T follicular helper cell (primary cell): ENCODE data around the gene UNC93B1.

Experiments used
- DNase-seq: peaks from one replicate; pipeline ENCODE4 v3.0.0-alpha.2; 2020; ENCODE audit warnings: low read depth

The UNC93B1 gene

GRCh38 chr11:68022531-68022930 is 18.6 kb upstream of the UNC93B1 start:
- DNase-seq: no peak

DNA sequence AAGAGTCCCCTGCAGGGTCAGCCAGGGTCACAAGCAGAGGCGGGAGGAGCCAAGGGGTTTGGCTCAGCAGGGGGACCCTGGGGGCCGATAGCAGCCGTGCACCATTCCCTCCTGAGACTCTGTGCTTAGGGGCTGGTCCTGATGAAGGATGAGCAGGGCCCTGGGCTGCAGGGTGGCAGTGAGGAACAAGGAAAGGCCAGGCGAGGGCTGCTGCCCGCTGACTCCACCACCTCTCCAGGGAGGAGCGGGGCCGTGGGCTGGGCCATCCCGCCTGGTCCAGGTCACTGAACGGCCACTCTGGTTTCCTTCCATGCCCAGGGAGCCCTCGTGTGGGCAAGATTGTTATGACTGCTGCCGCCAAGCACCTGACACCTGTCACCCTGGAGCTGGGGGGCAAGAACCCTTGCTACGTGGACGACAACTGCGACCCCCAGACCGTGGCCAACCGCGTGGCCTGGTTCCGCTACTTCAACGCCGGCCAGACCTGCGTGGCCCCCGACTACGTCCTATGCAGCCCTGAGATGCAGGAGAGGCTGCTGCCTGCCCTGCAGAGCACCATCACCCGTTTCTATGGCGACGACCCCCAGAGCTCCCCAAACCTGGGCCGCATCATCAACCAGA is 17.4 kb upstream of the UNC93B1 start:
- no peak for DNase-seq

GRCh38 chr11:68020575-68020974 is 16.7 kb upstream of the UNC93B1 start:
- DNase-seq: no peak

- no peak for DNase-seq
These were observed 15.6 kb upstream of the UNC93B1 start for GRCh38 chr11:68019486-68019885.

- DNase-seq: no peak
These were observed 14.9 kb upstream of the UNC93B1 start for GRCh38 chr11:68018730-68019190.

DNA sequence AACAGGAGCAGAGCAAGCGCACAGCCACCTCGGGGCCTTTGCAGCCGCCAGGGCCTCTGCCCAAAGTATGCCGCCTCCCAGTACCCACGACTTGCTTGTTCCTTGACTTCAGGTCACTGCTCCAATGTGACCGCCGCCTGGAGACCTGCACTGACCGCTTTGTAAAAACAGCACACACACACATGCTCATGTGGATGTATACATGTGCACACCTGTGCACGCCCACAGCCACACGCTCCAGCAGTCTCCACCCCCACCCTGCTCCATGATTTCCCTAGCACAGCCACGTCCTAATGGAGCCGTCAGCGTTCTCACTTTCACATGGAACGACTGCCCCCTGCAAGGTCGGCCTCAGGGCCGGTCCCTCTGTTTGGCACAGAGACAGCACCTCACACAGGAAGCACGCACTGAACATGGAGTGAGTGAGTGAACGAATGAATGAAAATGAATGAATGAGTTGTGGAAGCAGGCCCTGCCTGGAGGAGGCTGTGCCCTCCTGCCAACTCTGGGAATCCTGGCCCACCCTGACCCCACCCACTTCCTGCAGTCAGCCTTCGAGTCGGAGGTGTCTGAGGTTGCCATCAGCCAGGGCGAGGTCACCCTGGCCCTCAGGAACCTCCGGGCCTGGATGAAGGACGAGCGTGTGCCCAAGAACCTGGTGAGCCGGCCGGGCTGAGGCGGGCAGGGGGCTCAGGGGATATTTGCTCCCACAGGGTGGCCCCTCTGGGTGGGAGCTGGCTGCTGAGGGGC is 14.3 kb upstream of the UNC93B1 start:
- no peak for DNase-seq

- DNase-seq: no peak
These were observed 13.3 kb upstream of the UNC93B1 start for GRCh38 chr11:68016904-68017817.

- no peak for DNase-seq
These were observed 12.4 kb upstream of the UNC93B1 start for GRCh38 chr11:68016161-68016903.

DNA sequence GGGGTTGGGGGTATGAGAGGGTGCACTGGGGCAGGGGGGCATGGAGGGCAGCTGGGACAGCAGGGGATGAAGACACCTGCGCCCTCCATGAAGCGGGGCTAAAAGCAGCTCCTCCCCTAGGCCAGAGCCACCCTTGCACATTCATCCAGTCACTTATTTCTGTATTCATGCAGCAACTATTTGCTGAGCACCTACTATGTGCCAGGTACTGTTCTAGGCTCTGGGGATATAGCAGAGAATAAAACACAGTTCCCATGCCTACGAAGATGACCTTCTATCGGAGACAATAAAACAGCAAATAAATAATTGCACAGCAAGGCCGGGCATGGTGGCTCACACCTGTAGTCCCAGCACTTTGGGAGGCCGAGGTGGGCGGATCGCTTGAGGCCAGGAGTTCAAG is 11.6 kb upstream of the UNC93B1 start:
- DNase-seq: no peak

- DNase-seq: no peak
These were observed 11.1 kb upstream of the UNC93B1 start for GRCh38 chr11:68014947-68015447.

DNA sequence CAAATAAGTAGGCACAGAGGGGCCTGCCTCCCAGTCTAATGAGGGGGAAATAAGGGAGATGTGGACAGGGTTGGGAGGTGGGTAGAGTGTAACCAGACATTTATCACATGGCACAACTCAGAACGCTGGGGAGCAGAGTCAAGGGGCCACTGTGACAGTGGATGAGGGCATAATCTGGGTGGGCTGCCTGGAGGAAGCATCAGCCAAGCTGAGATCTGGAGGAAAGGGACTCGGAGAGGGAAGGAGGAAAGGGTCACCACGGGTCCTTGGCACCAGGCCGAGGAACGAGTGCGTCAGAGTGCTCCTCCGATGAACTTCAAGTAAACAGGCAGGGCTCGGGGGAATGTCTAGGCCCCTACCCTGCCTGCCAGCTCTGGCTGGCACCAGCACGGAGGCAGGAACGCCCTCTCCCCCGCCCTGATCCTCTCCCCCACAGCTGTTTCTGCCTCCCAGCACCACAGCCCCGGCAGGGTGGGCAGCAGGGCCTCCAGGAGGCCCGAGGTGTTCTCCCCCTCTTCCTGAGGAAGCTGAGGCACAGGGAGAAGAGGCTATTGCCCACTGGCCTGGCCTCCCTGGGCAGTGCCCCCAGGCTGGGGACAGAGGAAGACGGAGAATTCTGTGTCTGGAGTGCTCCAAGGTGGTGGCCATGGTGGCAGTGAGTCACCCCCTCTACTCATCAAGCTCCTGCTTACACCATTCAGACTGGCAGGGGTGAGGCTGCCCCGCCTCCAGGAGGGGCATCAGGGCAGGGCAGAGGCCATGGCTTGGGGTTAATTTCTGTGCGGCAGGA is 10.5 kb upstream of the UNC93B1 start:
- DNase-seq: no peak

- no peak for DNase-seq
These were observed 9.8 kb upstream of the UNC93B1 start for GRCh38 chr11:68013611-68014156.

GRCh38 chr11:68012843-68013610 is 9.1 kb upstream of the UNC93B1 start:
- no peak for DNase-seq

GRCh38 chr11:68012044-68012842 is 8.3 kb upstream of the UNC93B1 start:
- no peak for DNase-seq

GRCh38 chr11:68011051-68011943 is 7.4 kb upstream of the UNC93B1 start:
- no peak for DNase-seq

DNA sequence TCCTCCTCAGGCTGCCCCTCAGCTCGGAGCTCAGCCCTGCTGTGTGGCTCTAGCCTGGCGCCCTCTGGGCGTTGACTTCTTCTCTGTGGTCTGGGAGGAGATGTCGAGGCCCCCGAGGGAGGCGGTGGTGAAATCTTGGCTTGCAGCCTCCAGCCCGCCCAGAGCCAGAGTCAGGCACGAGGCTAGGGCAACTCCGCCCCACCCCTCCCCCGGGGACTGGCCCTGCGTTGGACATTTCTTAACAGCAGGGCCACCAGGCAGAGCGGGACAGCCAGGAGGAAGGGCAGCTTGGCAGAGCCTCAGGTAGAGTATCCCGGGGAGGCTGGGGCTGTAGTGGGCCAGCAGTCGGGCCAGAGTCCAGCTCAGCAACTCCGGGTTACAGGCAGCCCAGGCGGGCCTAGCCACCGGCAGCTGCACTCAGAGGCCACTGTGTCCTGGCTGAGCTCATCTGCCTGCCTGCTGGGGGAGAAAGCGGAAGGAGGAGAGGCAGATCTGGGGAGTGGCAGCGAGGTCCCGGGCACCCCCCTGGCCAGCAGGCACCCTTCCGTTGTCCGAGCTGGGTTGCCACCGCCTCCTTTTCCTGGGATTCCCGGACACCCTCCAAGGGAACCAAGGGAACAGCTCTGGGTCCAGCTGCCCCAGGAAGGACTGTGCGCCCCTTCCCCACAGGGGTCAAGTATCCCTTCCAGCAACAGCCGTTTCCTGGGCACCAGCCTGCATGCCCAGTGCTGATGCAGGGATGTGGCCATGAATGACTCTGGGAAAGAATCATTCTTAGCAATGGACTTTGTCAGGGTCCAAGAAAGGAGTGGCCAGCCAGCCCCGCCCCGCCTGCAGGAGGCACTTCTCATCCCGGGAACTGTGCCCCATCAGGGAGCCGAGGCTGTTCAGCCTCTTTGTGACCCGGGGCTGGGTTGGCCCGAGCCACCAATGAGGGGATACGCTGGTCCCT is 6.5 kb upstream of the UNC93B1 start, which contains the start of gene ALDH3B1:
ALDH3B1 (plus strand) TSS at position 238 of the 952 bp plus-strand sequence. CDS start 4,971 bp downstream, outside the sequence.
- DNase-seq: no peak
